IMR-90 (cell line): Measurements from ENCODE around the gene UNC79.

ENCODE experiments used
- BHLHE40 ChIP-seq: fragments of 150-350 bp; IDR thresholded peaks from 2 replicates; pipeline ENCODE4 v1.6.1; 2016; ENCODE audit warnings: mild to moderate bottlenecking, low read depth, low read length
- CEBPB ChIP-seq: IDR thresholded peaks from 2 replicates; pipeline ENCODE4 v1.6.1; 2012; ENCODE audit warnings: low read depth, low read length, improper control_type of control experiment
- CHD1 ChIP-seq: IDR thresholded peaks from 2 replicates; pipeline ENCODE4 v1.6.1; 2012; ENCODE audit warnings: low read depth, low read length, improper control_type of control experiment
- MAFK ChIP-seq: IDR thresholded peaks from 2 replicates; pipeline ENCODE4 v1.6.1; 2012; ENCODE audit warnings: low read depth, low read length, improper control_type of control experiment
- MXI1 ChIP-seq: IDR thresholded peaks from 2 replicates; pipeline ENCODE4 v1.6.1; 2012; ENCODE audit warnings: low read depth, mild to moderate bottlenecking, low read length, moderate library complexity, borderline replicate concordance
- NFE2L2 ChIP-seq: fragments of 150-350 bp; IDR thresholded peaks from 2 replicates; pipeline ENCODE4 v1.6.1; 2016; ENCODE audit warnings: low read depth, mild to moderate bottlenecking, low read length
- POLR2A ChIP-seq: IDR thresholded peaks from 2 replicates; pipeline ENCODE4 v1.6.1; 2012; ENCODE audit warnings: mild to moderate bottlenecking, low read depth, low read length
- RAD21 ChIP-seq: IDR thresholded peaks from 2 replicates; pipeline ENCODE4 v1.6.1; 2012; ENCODE audit warnings: low read length, improper control_type of control experiment
- RFX5 ChIP-seq: IDR thresholded peaks from 2 replicates; pipeline ENCODE4 v1.8.0; 2012; ENCODE audit warnings: low read depth, mild to moderate bottlenecking, low read length, moderate library complexity
- SMC3 ChIP-seq: fragments of 150-350 bp; IDR thresholded peaks from 2 replicates; pipeline ENCODE4 v1.6.1; 2016; ENCODE audit warnings: low read depth, mild to moderate bottlenecking, antibody characterized with exemption, low read length, moderate library complexity
- TF ChIP-seq, protein P1 (sequence below): fragments of 150-350 bp; IDR thresholded peaks from 2 replicates; pipeline ENCODE4 v1.6.1; 2016; ENCODE audit warnings: low read depth, mild to moderate bottlenecking, low read length, moderate library complexity, borderline replicate concordance
- TF ChIP-seq, protein P2 (sequence below): conservative IDR thresholded peaks from 2 replicates; pipeline ENCODE4 v1.5.1; 2012; ENCODE audit warnings: mild to moderate bottlenecking, low read depth, low read length, improper control_type of control experiment

DNA sequence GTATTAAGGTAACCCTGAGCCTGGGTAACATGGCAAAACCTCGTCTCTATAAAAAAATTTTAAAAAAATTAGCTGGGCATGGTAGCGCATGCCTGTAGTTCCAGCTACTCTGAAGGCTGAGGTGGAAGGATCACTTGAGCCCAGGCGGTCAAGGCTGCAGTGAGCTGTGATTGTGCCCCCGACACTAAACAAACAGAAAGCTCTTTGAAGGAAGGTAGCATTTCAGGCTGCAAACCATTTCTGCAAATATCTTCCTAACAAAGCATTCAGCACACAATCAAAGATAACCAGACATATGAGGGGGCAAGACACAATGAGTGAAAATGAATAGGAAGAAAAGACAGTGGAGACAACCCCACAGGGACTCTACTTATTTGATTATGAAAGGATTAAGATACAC lies 238.9 kb downstream of the UNC79 start:
- TF ChIP-seq, protein P1, sequence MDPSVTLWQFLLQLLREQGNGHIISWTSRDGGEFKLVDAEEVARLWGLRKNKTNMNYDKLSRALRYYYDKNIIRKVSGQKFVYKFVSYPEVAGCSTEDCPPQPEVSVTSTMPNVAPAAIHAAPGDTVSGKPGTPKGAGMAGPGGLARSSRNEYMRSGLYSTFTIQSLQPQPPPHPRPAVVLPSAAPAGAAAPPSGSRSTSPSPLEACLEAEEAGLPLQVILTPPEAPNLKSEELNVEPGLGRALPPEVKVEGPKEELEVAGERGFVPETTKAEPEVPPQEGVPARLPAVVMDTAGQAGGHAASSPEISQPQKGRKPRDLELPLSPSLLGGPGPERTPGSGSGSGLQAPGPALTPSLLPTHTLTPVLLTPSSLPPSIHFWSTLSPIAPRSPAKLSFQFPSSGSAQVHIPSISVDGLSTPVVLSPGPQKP: no peak
- TF ChIP-seq, protein P2, sequence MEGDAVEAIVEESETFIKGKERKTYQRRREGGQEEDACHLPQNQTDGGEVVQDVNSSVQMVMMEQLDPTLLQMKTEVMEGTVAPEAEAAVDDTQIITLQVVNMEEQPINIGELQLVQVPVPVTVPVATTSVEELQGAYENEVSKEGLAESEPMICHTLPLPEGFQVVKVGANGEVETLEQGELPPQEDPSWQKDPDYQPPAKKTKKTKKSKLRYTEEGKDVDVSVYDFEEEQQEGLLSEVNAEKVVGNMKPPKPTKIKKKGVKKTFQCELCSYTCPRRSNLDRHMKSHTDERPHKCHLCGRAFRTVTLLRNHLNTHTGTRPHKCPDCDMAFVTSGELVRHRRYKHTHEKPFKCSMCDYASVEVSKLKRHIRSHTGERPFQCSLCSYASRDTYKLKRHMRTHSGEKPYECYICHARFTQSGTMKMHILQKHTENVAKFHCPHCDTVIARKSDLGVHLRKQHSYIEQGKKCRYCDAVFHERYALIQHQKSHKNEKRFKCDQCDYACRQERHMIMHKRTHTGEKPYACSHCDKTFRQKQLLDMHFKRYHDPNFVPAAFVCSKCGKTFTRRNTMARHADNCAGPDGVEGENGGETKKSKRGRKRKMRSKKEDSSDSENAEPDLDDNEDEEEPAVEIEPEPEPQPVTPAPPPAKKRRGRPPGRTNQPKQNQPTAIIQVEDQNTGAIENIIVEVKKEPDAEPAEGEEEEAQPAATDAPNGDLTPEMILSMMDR: no peak
- TF ChIP-seq MAFK: no peak
- no peak for TF ChIP-seq CHD1
- TF ChIP-seq POLR2A: no peak
- TF ChIP-seq MXI1: no peak
- TF ChIP-seq BHLHE40: no peak
- TF ChIP-seq SMC3: no peak
- no peak for TF ChIP-seq RAD21
- TF ChIP-seq CEBPB: no peak
- TF ChIP-seq NFE2L2: no peak
- TF ChIP-seq RFX5: no peak
